GM18519 (cell line): ENCODE results near the gene FOXL3.
"Not testable (repeated sequence)": the region's sequence is repeated elsewhere in the genome, so short reads cannot be mapped to it uniquely, and the experiment has no call there.

Source experiments
- ATAC-seq: cut with Tn5 transposase; IDR thresholded peaks from one replicate; pipeline ENCODE4 v1.9.1; 2021; ENCODE audit warnings: mild to moderate bottlenecking, moderate library complexity; ENCODE audit not compliant: unreplicated experiment, low FRiP score

Gene FOXL3

GRCh38 chr7:254337-255037, 35.5 kb upstream of the FOXL3 start:
- no peak for ATAC-seq

DNA sequence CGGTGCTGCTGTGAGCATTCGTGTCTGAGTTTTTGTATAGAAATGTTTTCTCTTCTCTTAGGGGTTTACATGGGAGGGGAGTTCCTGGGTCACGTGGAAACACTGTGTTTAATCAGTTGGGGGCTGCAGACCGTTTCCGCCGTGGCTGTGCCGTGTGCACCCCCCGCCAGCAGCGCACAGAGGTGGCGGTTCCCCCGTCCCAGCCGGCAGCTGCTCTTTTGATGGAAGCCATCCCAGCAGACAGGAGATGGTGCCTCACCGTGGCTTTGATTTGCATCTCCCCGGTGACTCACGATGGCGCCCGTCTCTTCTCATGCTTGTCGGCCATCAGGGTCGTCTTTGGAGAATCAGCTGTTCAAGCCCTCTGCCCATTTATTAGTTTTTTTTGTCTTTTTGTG, 34.9 kb upstream of the FOXL3 start:
- ATAC-seq: no peak

- no peak for ATAC-seq
Observed at GRCh38 chr7:255721-256361, 34.1 kb upstream of the FOXL3 start.

DNA sequence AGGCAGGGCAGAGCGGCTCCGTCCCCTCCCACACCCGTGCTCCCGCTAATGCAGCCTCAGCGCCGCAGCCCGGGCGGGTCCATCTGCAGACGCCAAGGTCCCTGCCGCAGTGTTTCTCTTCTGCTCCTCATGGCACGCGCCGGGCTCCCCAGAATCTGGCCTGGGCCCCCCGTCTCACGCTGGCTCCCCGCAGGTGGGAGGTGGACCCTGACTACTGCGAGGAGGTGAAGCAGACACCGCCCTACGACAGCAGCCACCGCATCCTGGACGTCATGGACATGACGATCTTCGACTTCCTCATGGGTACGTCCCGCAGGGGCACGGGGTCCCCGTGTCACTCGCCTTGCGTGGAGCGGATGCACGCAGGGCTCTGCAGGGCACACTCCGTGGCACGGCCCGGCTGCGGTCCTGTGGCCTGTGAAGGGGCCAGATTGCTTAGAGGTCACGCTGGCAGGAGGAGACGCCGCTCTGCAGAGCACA, 33.5 kb upstream of the FOXL3 start:
- no peak for ATAC-seq

DNA sequence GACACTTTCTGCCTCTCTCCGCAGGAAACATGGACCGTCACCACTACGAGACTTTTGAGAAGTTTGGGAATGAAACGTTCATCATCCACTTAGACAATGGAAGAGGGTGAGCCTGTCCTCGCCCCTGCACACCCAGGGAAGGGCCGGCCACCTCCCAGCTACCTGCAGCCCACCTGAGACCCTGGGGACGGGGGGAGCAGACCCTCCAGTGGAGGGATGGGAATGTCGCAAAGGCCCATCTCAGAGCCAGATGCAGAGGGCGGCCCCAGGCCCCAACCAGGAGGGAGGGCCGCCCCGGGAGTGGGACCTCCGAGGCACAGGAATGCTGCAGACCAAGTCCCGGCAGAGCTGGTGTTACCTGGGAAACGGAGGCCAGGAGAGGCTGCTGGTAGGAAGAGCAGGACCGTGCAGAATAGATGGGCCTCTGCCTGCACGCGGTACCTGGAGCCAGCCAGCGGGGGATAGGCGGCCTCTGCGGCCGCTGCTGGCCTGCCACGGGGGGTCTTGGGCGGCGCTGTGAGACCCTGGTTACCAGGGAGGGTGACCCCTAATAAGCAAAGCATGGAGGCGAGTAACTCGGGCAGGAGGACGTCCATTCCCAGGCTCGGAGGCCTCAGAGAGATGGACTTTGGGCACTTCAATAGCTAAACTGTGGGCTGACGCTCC, 32.9 kb upstream of the FOXL3 start:
- ATAC-seq: no peak

- no peak for ATAC-seq
Observed at GRCh38 chr7:257647-257992, 32.4 kb upstream of the FOXL3 start.

DNA sequence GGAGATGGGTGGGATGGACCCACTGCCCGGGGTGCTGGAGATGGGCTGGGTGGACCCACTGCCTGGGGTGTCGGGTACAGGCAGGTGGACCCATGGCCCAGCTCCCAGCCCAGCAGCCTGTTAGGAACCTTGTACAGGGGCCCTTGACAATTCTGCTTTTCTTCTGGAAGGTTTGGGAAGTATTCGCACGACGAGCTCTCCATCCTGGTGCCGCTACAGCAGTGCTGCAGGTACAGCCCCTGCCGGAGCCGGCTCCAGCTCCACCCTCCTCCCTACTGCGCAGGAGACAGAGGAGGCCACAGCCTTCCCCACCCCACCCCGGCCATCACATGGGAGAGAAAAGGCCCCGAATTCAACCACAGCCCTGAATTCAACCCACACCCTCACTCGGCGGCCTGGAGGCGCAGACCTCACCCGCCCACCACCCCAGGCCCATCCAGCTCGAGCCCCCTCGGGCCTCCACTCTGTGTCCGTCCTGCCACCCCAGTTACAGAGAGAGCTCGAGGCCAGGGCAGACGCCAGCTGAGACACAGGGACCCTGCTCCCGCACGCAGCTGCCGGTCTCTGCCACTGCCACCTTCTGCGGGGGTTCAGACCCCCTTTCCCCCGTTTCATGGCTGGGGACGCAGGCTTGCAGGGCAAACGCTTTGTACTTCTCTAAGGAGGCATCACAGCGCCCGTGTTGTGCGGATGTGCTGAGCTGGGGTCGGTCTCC, 31.3 kb upstream of the FOXL3 start:
- no peak for ATAC-seq

GRCh38 chr7:259191-259505, 30.8 kb upstream of the FOXL3 start:
- ATAC-seq: no peak

- ATAC-seq: no peak
Observed at GRCh38 chr7:259751-260405, 30.1 kb upstream of the FOXL3 start.

DNA sequence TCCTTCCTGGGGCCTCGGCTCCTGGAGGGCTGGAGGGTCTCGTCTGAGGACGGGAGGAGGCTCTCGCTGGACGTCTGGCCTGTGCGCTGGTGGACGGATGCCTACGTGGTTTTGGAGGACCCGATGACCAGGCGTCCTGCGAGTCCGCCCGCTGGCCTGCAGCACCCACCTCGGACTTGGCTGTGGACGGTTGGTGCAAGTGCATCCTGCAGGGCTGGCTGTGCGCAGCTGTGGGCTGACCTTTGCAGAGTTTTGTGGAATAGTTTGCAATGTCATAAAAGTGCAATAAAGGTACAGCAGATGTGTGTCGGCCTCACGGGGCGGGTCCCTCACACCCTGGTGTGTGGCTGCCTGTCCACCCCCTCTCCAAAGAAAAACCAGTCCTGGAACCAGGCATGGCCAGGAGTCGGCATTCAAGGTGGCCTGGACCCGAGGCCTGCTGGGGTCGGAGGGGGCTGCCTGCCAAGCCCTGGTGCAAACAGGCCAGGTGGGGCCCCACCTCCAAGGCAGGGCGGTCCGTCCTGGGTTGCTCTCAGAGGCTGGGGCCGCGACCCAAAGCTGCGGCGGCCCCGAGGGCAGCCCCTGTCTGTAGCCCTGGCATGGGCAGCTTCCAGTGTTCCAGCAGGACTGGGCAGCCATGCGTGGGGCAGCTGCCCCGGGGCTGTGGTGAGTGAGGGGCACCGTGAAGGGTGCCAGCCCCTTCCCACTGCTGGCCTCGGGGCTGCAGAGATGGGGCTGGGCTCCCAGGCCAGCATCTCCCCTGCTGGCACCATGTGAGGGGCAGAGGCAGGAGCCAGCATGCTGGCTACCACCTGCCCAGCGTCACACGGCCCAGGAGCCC, 29.3 kb upstream of the FOXL3 start:
- no peak for ATAC-seq

DNA sequence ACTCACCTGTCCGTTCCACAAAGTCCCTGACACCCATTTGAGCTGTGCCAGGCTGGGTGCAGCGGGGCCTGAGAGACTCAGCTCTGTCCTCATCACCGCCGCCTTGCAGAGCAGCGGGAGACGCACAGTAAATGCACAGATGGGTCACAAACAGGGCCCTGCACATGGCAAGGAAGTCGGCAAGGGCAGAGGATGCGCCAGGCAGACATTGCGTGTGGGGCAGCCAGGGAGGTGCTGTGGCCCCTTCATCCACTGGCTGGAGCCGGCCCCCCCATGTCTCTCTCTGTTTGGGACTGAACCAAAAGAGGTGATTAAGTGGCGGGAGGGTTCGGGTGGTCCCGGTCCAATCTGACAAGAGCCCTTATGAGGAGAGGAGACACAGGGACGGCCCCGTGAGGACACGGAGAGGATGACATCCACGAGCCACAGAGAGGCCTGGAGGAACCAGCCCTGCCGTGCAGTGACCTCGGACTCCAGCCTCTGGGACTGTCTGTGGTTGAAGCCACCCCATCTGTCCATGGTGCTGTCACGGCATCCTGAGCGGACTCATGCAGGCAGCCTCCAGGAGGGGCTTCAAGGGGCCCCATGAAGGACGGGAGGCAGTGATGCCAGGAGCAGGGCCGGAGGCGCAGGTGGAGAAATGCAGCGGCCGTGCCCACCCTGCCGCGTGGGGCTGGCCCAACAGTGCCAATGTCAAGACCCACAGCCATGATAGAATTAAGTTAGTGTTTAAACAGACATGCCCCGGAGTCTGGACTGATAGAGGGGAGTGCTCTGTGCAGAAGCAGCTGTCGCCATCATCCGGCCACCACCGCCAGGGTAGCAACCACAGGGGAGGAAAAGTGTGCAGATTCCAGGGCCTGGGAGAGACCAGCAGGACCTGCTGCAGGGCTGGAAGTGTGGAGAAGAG, 28.4 kb upstream of the FOXL3 start:
- no peak for ATAC-seq

DNA sequence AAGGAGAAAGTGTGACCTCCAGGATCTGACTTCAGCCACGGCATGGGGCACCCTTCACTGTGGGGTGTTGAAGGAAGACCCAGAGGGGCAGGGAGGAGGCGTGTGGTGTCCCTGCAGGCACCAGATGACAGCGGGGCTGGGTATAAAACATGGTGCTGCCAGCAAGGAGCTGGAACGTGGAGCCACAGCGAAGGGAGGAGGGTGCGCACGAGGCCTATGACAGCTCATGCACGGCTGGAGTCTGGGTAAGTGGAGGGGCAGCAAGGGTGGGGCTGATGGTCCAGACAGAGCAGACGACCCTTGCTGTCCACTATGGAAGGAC, 27.8 kb upstream of the FOXL3 start:
- no peak for ATAC-seq

GRCh38 chr7:262631-263311, 27.2 kb upstream of the FOXL3 start:
- ATAC-seq: not testable (repeated sequence)

GRCh38 chr7:263483-264351, 26.3 kb upstream of the FOXL3 start:
- not testable (repeated sequence) for ATAC-seq

DNA sequence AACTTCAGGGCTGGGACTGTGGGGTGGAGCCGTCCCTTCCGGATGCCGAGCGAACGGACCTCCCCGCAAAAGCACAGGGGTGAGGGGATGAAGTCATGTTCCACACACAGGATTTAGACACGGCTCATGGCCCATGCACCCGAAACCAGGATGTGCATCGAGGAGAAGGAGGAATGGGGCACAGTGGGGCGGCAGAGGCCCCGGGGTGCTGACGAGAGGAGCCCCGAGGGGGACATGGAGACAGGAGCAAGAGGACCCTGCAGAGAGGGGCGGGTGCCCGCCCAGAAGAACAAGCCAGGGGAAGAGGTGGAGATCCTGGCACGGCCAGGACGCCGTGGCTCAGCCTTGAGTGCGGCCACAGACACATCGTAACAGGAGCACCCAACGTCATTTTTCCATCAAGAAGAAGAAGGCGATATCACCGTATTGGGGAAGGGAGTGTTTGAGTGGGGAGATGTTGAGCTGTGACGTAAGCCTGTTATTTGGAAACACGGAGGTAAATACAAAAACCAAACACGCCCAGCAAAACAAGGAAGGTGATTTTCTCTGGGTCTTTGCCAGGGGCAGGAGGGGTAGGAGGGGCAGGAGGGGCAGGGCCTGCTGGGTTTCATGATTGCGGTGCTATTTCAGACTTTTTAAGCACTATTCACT, 25.3 kb upstream of the FOXL3 start:
- ATAC-seq: no peak

DNA sequence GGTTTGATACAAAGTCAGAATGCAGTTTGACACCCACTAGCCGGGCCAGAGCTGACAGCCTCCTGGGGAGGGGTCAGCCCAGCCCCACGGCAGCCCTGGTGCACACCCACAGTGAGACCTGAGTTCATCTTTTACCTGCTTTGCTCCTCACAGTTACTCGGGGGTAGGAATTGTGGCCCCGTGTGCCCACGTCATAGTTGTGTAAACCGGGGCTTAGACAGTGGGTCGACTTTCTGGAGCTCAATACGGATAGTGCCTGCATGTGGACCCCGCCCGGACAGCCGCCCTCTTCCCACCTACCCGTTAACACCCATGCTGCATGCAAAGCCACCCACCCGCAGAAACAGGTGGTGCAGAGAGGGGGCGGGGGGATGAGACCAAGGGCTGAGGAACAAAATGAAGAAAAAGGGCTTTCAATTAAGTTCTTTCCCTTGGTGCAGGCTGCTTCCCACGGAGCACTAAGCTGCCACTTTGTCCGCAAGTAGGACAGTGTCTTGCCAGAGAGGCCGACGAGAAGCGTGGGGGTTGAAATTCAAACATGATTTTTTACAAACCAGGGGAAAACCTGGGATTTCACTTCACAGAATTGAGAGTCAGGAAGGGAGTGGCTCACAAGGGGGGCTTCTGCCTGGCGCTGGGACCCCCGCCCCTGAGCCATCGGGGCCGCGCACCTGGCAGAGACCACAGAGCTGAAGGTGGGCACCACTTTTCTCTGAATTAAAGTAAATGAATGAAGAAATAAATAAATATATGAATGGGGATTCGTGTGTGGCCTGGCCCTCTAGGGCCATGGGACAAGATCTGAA, 24.6 kb upstream of the FOXL3 start:
- ATAC-seq: no peak
